HG02885 (cell line): Measurements from ENCODE around the gene NUDT6.
"Not testable (repeated sequence)": the region's sequence is repeated elsewhere in the genome, so short reads cannot be mapped to it uniquely, and the experiment has no call there.

Experiments used
- ATAC-seq: cut with Tn5 transposase; IDR thresholded peaks from one replicate; pipeline ENCODE4 v1.9.1; 2021; ENCODE audit warnings: mild to moderate bottlenecking; ENCODE audit not compliant: unreplicated experiment, poor library complexity

The NUDT6 gene

DNA sequence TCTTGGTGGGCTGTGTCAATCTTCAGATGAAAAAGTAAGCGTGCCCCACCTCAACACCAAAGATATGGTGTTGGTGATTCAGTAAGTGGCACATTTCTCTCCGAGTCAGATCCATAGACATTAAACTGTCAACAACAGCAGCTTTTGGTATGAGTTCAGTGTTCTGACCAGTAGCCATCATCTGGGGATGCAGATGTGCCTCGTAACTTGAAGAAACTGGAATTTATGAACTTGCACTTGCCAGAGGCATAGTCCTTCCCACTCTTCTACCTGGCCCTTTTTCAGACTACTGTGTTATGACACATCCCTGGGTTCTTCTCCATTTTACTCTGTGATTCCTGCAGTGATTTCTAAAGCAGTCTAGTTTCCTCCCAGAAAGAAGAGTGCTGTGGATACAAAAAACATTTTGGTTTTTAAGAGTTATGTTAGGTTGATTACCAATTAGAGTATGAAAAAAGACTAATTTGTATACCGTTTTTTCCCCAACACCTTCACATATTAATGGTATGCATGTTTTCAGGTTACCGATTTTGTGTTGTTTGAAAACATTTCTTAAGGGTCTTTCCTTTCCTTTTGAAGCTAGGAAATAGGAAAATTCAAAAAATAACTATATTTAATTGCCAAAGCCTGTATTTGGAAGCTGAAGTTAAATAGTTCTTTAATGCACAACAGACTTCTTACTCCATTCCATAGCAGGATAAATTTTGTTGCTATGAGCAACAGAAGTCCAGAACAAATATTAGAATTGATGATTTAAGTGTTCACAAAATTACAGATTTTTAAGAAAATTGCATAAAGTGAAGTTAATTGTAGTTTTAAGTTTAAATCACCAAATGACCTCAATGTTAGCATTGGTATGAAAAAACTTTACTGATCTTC is 39.3 kb downstream of the NUDT6 start:
- ATAC-seq = no peak

DNA sequence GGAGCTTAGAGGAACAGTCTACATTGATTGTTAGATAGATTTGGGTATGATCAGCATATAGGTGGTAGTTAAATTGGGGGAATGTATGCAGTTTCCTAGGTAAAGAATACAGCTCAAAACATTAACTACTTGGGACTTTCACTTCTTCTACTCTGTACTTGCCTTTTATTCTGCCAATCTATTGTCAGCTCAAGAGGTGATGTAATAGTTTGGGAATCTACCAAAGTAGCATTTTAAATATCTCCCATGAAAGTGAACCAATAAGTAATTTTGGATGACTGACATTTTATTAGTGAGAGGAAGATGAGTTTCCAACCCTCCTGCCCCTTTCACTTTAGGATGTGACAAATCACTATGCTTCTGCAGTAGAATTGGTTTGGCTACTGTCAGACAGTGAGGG is 43.4 kb downstream of the NUDT6 start:
- ATAC-seq = no peak

DNA sequence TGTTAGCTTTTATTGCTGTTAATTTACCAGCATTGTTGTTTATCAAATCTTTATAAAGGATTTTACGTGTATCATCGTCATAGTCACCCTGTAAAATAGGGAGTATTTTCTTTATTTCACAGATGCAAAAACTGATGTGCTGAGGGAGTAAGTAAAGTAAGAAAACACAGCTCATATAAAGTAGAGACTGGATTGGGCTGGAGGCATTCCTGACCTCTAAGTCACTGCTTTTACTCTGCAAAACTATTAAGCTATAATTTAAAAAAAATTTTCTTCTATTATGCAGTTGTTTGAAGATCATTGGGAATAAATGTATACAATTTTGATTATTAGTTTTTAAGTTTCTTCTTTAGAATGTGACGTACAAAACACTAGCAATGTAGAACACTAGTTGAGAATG is 45.9 kb downstream of the NUDT6 start:
- no peak for ATAC-seq

DNA sequence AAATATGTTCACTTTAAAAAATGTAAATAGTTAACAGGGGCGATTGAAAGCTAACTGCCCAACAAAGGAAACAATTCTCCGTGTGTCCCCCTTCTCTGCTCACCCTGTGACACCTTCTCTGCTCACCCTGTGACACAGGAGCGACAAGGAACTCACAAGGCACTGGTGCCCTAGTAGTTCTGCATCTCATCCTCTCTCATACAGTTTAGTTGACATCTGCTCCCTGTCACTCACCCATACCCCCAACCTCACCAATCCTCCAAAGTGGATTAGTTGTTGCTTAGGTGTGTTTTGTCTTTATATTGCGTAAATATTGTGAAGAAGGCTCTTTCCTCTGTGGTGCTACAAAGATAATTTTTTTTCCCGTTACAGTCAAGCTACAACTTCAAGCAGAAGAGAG is 46.4 kb downstream of the NUDT6 start:
- no peak for ATAC-seq

DNA sequence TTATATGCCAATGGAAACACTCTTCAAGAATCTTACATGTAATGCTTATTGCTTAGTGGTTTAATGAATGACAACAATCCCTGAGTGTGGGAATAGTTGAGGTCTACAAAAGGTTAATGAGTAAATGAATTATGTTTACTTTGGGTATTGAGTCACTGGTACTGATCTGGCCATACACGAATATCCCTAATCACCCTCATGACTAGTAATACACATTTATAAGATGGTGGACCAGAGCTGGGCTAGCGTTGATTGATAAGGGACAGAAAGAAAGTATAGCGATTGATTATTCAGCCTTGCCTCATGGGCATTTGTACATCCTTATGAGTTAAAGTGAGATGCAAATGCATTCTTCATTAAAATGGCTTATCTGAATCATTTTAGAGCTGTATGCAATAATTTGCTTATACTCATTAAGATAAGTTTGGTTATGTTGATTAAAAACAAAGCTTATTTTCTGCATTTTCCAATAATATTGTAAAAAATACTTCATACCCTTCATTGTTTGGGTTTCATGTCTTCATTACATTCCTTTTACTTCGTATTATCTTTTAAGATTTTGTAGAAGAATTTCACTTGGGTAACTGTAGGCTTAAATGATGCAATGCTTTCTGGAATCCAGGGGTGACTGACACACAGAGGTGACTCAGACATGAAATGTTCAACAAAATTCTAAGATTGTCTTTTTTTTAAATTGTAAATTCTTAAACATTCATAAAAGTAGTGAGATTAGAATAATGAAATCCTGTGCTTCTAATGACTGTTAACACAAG is 48.4 kb downstream of the NUDT6 start:
- no peak for ATAC-seq

DNA sequence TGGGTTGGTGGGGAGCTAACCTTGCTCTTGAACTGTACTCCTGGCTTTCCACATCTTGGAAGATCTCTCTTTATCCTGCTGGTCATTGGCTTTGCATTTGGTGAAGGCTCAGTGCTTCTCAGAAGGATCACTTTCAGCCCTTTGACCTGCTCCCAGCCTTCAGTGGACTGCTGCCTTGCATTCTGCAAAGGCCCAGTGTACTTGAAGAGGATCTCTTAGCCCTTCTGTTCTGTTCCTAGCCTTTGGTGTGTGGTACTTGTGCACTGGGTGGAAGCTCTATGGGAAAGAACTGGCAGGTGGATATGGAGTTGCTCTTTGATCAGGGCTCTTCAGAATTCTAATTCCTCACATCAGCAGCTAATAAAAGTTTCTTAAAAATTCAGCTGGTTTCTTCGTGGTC is 49.3 kb downstream of the NUDT6 start:
- ATAC-seq = no peak

DNA sequence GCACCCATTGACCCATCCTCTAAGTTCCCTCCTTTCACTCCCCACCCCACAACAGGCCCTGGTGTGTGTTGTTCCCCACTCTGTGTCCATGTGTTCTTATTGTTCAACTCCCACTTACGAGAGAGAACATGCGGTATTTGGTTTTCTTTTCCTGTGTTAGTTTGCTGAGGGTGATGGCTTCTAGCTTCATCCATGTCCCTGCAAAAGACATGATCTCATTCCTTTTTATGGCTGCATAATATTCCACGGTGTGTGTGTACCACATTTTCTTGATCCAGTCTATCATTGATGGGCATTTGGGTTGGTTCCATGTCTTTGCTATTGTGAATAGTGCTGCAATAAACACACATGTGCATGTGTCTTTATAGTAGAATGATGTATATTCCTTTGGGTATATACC is 54.2 kb downstream of the NUDT6 start:
- not testable (repeated sequence) for ATAC-seq

DNA sequence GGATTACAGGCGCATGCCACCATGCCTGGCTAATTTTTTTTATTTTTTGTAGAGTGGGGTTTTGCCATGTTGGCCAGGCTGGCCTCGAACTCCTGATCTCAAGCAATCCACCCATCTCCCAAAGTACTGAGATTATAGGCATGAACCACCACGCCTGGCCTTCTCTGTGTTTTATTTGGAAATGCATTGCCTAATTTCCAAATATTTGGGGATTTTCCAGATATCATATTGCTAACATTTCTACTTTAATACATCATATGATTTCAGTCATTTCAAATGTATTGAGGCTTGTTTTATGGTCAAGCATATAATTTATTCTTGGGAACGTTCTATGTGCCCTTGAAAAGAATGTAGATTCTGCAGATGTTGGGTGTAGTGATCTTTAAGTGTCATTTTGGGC is 57.0 kb downstream of the NUDT6 start:
- no peak for ATAC-seq

DNA sequence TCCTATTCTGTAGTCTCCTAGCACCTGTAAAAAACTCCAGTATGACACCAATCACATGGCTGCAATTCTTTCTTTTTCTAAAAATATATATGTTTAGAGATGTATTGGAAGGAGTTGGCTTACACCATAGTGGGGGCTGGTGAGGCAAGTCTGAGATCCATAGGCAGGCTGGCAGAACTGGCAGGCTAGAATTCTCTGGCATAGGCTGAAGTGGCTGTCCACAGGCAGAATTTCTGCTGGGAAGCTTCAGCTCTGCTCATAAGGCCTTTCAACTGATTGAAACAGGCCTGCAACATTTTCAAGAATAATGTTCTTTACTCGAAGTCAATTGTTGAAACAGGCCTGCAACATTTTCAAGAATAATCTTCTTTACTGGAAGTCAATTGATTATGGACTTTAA is 58.8 kb downstream of the NUDT6 start:
- no peak for ATAC-seq

DNA sequence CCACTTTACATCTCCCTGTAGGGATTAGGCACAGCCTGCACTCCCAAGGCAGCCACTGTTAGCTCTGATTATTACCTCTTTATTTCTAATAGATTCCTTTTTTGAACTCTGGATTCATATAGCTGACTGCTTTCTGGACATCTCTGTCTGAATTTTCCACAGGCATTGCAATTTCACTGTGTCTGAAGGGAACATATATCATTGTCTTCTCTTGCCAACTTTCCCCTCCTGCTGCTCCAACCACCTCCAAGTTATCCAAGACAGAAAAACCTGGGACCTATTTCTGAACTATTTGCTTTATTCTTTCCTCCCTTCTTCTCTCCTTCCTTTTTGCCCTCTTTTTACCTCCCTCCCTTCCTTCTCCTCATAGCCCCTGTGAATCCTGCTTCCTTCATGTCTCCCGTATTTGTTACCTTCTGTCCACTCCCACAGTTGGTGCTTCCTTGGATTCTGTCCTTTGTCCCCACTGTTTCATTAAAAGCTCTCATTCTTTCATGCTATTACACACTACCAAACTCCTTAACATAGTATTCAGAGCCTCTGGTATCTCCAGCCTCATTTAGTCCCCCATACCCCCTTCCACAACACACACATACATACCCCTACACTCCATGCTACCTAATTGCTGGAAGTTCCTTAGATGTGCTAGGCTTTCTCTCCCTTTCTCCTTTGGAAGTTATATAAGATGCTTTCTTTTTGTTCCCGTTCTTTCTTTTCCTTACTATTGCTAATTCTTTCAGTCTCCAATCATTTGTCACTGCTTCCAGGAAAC is 61.0 kb downstream of the NUDT6 start:
- no peak for ATAC-seq

DNA sequence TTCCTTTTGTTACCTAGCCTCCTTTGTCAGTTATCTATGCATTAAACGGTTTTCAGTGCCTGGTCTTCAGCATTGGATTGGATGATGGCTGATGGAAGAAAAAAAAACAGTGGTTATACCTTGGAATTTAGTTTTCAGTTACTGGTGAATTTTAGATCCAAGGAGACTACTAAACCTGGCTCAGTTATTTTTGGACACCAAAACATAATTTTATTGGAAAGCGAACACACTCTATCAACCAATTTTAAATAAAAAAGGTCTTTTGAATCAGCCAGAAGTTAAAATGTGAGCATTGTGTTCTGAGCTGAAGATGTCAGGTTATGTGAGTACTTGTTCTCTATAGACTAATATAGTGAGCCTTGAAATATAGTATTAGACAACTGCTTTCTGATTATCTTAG is 63.7 kb downstream of the NUDT6 start:
- ATAC-seq = no peak

DNA sequence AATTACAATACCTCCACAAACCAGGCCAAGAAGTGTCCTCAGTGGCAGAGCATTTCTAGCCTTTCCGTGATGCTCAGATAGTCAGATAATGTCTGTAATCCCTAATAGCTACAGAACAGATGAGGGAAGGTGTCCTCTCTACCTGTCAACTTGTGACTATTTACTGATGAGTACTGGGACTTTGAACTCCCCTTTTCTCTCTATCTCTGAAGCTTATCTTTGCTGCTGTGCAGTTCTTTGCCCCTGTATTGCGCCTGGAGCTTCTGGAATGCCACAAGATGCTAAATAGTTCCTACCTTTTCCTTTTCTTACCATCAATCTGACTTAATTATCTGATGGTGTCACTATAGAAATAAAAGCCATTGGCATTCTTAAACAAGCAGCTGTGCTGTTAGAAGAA is 65.2 kb downstream of the NUDT6 start:
- ATAC-seq = no peak

DNA sequence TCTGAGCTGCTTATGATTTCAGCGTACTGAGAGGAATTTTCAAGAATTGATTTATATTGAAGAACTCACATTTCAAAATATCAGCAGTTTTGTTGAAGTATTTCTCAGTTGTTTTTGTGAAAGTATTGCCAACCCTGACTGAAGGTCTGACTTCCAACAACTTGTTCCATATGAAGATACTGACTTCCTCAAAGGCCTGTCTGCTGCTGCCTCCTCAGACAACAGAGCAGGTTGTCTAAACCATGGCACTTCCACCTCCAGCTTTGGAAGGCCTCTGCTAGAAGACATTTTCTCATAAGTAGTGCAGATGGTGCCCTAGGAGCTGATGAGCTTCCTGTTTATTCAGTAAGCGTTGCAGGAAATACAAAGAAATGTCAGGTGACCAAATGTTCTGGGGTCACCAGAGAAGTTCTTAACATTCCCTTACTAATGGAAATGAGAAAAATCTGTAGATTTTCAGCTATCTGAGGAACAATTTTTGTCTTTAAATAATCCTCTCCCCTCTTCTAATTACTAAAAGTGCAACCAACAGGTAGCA is 67.0 kb downstream of the NUDT6 start:
- no peak for ATAC-seq

DNA sequence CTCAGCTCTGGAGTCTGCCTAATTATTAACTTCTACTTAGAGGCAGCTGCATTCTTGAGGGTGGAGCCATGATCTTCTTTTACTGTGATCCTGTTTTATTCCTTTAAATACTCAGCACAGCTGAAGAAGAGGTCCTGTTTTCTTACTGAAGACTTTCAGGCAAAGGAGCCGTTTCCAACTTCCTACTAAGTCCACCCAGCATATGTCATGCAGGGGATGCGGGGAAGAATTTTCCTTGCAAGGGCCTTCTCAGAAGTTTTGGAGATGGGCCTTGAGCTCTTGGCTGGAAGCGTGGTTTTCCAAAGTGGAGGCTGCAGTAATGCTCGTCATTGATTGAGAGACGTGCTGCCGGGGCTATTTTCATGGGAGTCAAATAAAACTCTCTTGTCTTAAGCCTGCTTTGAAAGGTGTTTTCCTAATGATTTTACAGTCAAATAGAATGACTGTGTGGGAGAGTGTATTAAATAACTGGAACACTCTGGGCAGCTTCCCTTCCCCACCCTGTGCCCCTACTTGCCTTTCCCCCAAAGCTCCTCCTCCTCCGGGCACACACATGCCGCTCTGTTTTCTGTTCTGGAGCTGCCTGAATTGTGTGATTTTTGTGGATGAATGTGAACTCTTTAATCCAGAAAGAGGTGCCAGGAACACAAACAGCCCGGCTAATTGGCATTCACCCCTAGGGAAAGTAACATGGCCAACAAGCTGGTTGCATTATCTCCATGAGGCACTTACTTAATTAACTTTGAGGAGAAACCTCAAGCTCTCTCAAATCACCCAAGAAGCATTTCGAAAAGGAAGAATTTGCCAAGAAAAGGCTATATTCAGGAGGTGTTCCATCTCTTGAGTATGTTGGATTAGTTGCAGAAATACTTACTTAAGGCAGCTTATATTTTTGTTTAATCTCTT is 67.7 kb downstream of the NUDT6 start:
- no peak for ATAC-seq

DNA sequence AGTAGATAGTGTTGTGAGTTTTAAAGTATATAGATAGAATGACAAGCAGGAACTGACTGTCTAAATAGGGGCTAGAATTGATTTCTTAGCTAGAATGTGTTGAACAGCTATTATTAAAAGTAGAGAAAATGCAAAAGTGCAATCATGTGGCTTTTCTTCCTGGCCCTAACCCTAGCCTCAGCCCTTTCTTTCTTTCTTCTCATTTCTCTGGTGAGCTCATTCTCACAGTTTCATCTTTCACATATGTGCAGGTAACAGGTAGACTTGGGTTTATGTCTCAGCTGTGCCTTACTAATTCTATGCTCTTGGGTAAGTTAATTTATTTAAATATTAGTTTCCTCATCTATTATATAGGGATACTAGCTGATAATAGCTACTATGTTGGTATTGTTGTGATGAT is 70.8 kb downstream of the NUDT6 start:
- no peak for ATAC-seq

DNA sequence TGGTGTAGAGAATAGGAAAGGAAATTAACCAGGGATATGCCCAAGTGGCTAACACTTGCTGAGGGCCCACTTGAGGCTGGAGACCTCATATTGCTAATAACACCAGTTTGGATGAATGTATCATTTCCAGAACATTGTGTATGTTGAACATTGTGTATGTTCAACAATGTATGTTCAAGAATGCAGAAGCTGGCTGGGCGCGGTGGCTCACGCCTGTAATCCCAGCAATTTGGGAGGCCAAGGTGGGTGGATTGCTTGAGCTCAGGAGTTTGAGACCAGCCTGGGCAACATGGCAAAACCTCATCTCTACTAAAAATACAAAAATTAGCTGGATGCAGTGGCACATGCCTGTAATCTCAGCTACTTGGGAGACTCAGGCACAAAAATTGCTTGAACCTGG is 72.6 kb downstream of the NUDT6 start:
- ATAC-seq = not testable (repeated sequence)

DNA sequence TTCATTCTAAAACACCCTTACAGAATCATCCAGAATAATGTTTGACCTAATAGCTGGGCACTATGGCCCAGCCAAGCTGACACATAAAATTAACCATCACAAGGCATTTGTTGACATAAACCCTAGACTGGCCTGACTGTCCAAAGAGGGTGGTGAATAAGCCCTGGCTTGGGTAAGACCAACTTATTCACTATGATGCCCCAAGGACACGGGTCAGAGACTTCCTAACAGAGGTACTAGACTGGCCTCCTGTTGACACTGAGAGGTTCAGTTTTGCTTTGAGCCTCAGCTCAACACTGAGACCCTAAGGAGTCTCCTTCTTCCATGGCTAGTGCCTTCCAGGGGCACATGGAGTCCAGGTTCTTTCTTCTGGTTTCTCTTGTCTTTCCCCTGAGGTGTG is 74.5 kb downstream of the NUDT6 start:
- no peak for ATAC-seq

DNA sequence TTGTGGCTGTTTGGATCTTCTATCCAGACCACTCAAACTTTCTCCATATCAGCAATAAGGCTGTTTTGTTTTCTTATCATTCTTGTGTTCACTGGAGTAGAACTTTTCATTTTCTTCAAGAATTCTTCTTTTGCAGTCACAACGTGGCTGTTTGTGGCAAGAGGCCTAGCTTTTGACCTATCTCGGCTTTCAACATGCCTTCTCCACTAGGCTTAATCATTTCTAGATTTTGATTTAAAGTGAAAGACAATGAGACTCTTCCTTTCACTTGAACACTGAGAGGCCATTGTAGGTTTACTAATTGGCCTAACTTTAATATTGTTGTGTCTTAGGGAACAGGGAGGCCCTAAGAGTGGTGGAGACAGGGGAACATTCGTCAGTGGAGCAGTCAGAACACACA is 76.6 kb downstream of the NUDT6 start:
- no peak for ATAC-seq

DNA sequence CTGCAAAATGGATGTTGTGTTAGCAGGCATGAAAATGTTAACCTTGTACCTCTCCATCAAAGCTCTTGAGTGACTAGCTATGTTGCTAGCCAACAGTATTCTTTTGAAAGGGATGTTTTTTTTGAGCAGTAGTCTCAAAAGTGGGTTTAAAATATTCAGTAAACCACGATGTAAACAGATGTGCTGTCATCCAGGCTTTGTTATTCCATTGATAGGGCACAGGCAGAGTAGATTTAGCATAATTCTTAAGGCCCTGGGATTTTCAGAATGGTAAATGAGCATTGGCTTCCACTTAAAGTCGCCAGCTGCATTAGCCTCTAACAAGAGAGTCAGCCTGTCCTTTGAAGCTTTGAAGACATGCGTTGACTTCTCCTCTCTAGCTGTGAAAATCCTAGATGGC is 77.3 kb downstream of the NUDT6 start:
- no peak for ATAC-seq

DNA sequence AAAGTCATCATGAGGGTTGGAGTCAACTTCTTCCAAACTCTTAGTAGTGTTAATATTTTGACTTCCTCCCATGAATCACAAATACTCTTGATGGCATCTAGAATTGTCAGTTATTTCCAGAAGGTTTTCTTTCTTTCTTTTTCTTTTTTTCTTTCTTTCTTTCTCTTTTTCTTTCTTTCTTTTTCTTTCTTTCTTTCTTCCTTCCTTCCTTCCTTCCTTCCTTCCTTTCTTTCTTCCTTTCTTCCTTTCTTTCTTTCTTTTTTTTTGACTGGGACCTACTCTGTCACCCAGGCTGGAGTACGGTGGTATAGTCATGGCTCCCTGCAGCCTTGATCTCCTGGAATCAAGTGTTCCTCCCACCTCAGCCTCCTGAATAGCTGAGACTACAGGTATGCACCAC is 78.0 kb downstream of the NUDT6 start:
- ATAC-seq = not testable (repeated sequence)
